HEK293 (cell line): Measurements from ENCODE around the gene LTK.

ENCODE experiments used
- KLF16 ChIP-seq: fragments of 450-650 bp; formaldehyde crosslinking; IDR thresholded peaks from 2 replicates; pipeline ENCODE4 v1.5.1; 2017; ENCODE audit warnings: missing biosample characterization, missing genetic modification characterization
- KLF8 ChIP-seq: fragments of 450-650 bp; formaldehyde crosslinking; IDR thresholded peaks from 2 replicates; pipeline ENCODE4 v1.5.1; 2016; ENCODE audit warnings: missing biosample characterization, missing genetic modification characterization
- MZF1 ChIP-seq: fragments of 450-650 bp; formaldehyde crosslinking; IDR thresholded peaks from 2 replicates; pipeline ENCODE4 v1.5.1; 2017; ENCODE audit warnings: missing biosample characterization, missing genetic modification characterization, borderline replicate concordance
- PATZ1 ChIP-seq: fragments of 450-650 bp; formaldehyde crosslinking; IDR thresholded peaks from 2 replicates; pipeline ENCODE4 v1.5.1; 2016; ENCODE audit warnings: missing biosample characterization, missing genetic modification characterization
- SP2 ChIP-seq: fragments of 450-650 bp; formaldehyde crosslinking; IDR thresholded peaks from 2 replicates; pipeline ENCODE4 v1.5.1; 2016; ENCODE audit warnings: missing biosample characterization, missing genetic modification characterization
- ZBTB7A ChIP-seq: fragments of 450-650 bp; formaldehyde crosslinking; IDR thresholded peaks from 2 replicates; pipeline ENCODE4 v1.5.1; 2016; ENCODE audit warnings: low read depth, missing biosample characterization, missing genetic modification characterization
- ZIC2 ChIP-seq: fragments of 450-650 bp; formaldehyde crosslinking; IDR thresholded peaks from 2 replicates; pipeline ENCODE4 v1.5.1; 2016; ENCODE audit warnings: missing biosample characterization, missing genetic modification characterization
- ZNF121 ChIP-seq: fragments of 450-650 bp; formaldehyde crosslinking; IDR thresholded peaks from 2 replicates; pipeline ENCODE4 v1.5.1; 2016; ENCODE audit warnings: missing biosample characterization, missing genetic modification characterization
- ZNF16 ChIP-seq: fragments of 450-650 bp; formaldehyde crosslinking; IDR thresholded peaks from 2 replicates; pipeline ENCODE4 v1.5.1; 2016; ENCODE audit warnings: low read depth, missing biosample characterization, missing genetic modification characterization
- ZNF184 ChIP-seq: fragments of 450-650 bp; IDR thresholded peaks from 2 replicates; pipeline ENCODE4 v1.5.1; 2018; ENCODE audit warnings: missing biosample characterization, mild to moderate bottlenecking, missing genetic modification characterization
- ZNF248 ChIP-seq: fragments of 450-650 bp; formaldehyde crosslinking; IDR thresholded peaks from 2 replicates; pipeline ENCODE4 v1.5.1; 2017; ENCODE audit warnings: missing biosample characterization, missing genetic modification characterization
- ZNF311 ChIP-seq: fragments of 450-650 bp; formaldehyde crosslinking; IDR thresholded peaks from 2 replicates; pipeline ENCODE4 v1.5.1; 2017; ENCODE audit warnings: missing biosample characterization, missing genetic modification characterization, borderline replicate concordance
- ZNF394 ChIP-seq: fragments of 450-650 bp; formaldehyde crosslinking; IDR thresholded peaks from 2 replicates; pipeline ENCODE4 v1.5.1; 2016; ENCODE audit warnings: missing biosample characterization, missing genetic modification characterization, mild to moderate bottlenecking, moderate library complexity, borderline replicate concordance
- ZNF48 ChIP-seq: fragments of 450-650 bp; formaldehyde crosslinking; IDR thresholded peaks from 2 replicates; pipeline ENCODE4 v1.5.1; 2016; ENCODE audit warnings: missing biosample characterization, missing genetic modification characterization
- ZNF513 ChIP-seq: fragments of 450-650 bp; IDR thresholded peaks from 2 replicates; pipeline ENCODE4 v1.5.1; 2018; ENCODE audit warnings: missing biosample characterization, missing genetic modification characterization
- ZNF514 ChIP-seq: fragments of 450-650 bp; formaldehyde crosslinking; IDR thresholded peaks from 2 replicates; pipeline ENCODE4 v1.5.1; 2016; ENCODE audit warnings: missing biosample characterization, missing genetic modification characterization
- ZNF544 ChIP-seq: fragments of 450-650 bp; formaldehyde crosslinking; IDR thresholded peaks from 2 replicates; pipeline ENCODE4 v1.5.0; 2017; ENCODE audit warnings: missing biosample characterization, missing genetic modification characterization
- ZNF596 ChIP-seq: fragments of 450-650 bp; IDR thresholded peaks from 2 replicates; pipeline ENCODE4 v1.5.0; 2018; ENCODE audit warnings: missing biosample characterization, mild to moderate bottlenecking, missing genetic modification characterization, moderate library complexity
- ZNF677 ChIP-seq: fragments of 450-650 bp; IDR thresholded peaks from 2 replicates; pipeline ENCODE4 v1.5.0; 2018; ENCODE audit warnings: missing biosample characterization, mild to moderate bottlenecking, missing genetic modification characterization, moderate library complexity
- ZSCAN18 ChIP-seq: fragments of 450-650 bp; formaldehyde crosslinking; IDR thresholded peaks from 2 replicates; pipeline ENCODE4 v1.5.1; 2016; ENCODE audit warnings: missing biosample characterization, missing genetic modification characterization
- ZSCAN4 ChIP-seq: fragments of 450-650 bp; formaldehyde crosslinking; IDR thresholded peaks from 2 replicates; pipeline ENCODE4 v1.5.1; 2017; ENCODE audit warnings: missing biosample characterization, missing genetic modification characterization
- ZXDB ChIP-seq: fragments of 450-650 bp; formaldehyde crosslinking; IDR thresholded peaks from 2 replicates; pipeline ENCODE4 v1.5.1; 2016; ENCODE audit warnings: missing biosample characterization, missing genetic modification characterization

LTK gene

GRCh38 chr15:41558400-41559238 is 45.0 kb upstream of the LTK start, which contains the start of gene TYRO3 (continued):
- TF ChIP-seq ZNF544 = no peak
- TF ChIP-seq ZNF311 (tag by site-specific recombination) = no peak
- TF ChIP-seq ZNF248 = no peak
- TF ChIP-seq ZIC2 (tag by site-specific recombination) = no peak
- no peak for TF ChIP-seq ZBTB7A (tag by site-specific recombination)
- TF ChIP-seq KLF8 (tag by site-specific recombination) = no peak
- no peak for TF ChIP-seq SP2 (tag by site-specific recombination)
- TF ChIP-seq ZNF514 (tag by site-specific recombination) = no peak
- TF ChIP-seq PATZ1 (tag by site-specific recombination) = peak; percentile 59
- TF ChIP-seq ZSCAN18 (tag by site-specific recombination) = no peak
- TF ChIP-seq ZNF596 = no peak
- no peak for TF ChIP-seq ZNF121 (tag by site-specific recombination)
- TF ChIP-seq ZNF16 (tag by site-specific recombination) = no peak
- peak; percentile 75; the same call in 1 of the 2 replicates for TF ChIP-seq MZF1 (tag by site-specific recombination)
- no peak for TF ChIP-seq ZSCAN4
- no peak for TF ChIP-seq ZXDB
- no peak for TF ChIP-seq ZNF48 (tag by site-specific recombination)
- TF ChIP-seq ZNF513 (tag by site-specific recombination) = no peak
- TF ChIP-seq ZNF184 = no peak
- TF ChIP-seq ZNF394 (tag by site-specific recombination) = no peak
- TF ChIP-seq ZNF677 (tag by site-specific recombination) = no peak
- TF ChIP-seq KLF16 (tag by site-specific recombination) = no peak
